Erythroblast (primary cell): ENCODE results near the gene DROSHA.

ENCODE experiments used
- GATA1 ChIP-seq: IDR thresholded peaks from 2 replicates; pipeline ENCODE4 v1.6.1; 2011; ENCODE audit warnings: low read depth, mild to moderate bottlenecking, control low read depth, low read length, moderate library complexity
- POLR2A ChIP-seq: IDR thresholded peaks from 2 replicates; pipeline ENCODE4 v1.6.1; 2011; ENCODE audit warnings: mild to moderate bottlenecking, low read length

DNA sequence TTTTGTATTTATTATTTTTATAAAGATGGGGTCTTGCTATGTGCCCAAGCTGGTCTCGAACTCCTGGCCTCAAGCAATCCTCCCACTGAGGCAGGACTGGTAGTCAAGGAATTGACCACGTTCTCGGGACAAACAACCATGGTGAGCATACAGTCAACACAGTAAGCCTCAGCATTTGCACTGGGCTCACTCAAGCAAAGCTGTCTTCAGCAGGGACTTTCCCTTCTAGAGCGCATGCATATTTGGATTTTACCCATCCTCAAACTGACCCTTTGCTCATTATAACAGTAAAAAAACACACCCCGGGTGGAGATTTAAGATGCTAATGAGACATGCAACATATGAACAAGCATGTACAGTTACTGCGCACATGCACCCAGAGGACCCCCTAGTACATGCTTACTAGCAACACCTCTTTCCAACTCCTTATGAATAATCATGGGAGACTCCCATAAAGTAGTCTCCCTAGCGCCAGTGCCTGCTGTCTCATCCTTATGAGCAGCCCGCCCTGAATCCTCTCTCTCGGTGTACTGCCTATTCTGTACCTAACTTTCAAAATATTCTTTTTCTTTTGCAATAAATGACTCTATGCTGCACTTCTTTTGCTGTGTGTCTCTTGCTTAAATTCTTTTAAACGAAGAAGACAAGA, 41.7 kb upstream of the DROSHA start:
- no peak for TF ChIP-seq POLR2A
- TF ChIP-seq GATA1: no peak
